OCI-LY3 (cell line): ENCODE data around the gene PDGFC.

ENCODE experiments used
- CTCF ChIP-seq: fragments of 200-600, 300-600 bp; sonication (generic); IDR thresholded peaks from 2 replicates; pipeline ENCODE4 v1.5.1; 2014; ENCODE audit warnings: antibody characterized with exemption, low read length, low read depth
- EZH2phosphoT487 ChIP-seq: fragments of 200-600 bp; shearing (Covaris generic); IDR thresholded peaks from 2 replicates; pipeline ENCODE4 v1.6.1; 2018; ENCODE audit warnings: antibody characterized with exemption, mixed run types, low read depth

DNA sequence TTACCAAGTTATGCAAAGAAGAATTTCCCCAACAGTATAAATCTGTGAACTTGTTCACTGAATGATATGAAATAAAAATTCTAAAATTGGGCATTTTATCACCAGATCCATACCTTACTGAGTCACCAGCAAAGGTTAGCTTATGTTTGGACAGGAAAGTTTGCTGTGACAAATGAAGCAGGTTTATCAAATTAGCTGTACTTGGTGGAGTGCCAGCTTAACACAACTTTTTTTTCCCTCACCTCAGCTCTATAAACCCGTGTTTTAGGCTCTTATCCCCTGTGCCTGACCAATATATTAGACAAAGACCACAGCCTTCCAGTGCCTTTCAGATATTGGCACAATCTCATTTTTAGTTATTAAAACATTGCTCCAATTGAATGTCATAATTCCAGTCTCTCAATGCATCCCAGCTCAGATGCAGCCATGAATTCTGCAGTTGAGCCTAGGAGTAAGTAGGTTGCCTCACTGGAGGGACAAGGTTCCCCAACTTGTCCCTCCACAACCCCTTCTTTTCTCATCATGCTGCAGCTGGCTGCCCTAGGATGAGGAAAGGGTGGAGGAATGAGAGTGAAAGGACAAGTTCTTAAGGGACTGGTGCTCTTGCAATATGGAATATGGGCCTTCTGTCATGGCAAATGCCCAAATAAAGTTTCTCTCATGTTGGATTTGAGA, 27.0 kb upstream of the PDGFC start:
- TF ChIP-seq CTCF (no peak), EZH2phosphoT487 (no peak)
